Measurements from ENCODE around the gene EFCAB11.

- TF ChIP-seq POLR2A (IDR thresholded peaks at IDR 0.05) (no peak), CTCF (IDR thresholded peaks at IDR 0.05) (no peak)
Measured at GRCh38 chr14:89903340-89903952, 51.1 kb downstream of the EFCAB11 start.
